Fibroblast of skin of abdomen (primary cell): ENCODE data around the gene FCRL3. TPM values are rescaled to one million over a fixed set of nuclear protein-coding genes. Genes with fewer than 3 reads are reported as not detected.
"Not testable (repeated sequence)": the region's sequence is repeated elsewhere in the genome, so short reads cannot be mapped to it uniquely, and the experiment has no call there.

ENCODE experiments used
- DNase-seq: peaks from one replicate; pipeline ENCODE4 v3.0.0-alpha.2; 2013
- polyA plus RNA-seq, 2 experiments: library from polyadenylated mRNA; unstranded; fragments of 120-200 nt; gene quantifications; one replicate each; pipeline ENCODE4 v1.2.1, GENCODE V29; 2013; ENCODE audit not compliant: insufficient read length in 2 of 2

Gene FCRL3
- polyA plus RNA-seq (2013, experiment 1 of 2; ENCODE audit: insufficient read length) = not detected
- polyA plus RNA-seq (2013, experiment 2 of 2; ENCODE audit: insufficient read length) = not detected

DNA sequence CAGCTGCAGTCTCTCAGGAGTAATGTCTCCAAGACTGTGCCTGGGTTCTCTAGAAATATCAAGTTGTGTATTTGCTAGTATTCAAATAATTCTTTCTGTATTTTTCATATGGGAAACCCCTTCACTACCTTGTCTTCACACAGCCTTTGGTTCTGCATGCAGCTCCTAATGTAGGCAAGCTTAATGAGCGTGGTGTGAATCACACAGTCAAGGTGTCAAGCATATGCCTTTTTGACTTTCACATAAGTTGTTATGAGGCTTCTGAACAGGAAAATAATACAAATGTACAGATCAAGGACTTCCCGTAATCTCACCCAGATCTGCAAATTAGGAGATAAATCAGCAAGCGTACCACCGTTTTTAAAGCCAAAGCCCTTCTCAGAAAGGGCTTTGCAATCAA is at the start of gene FCRL3:
TSS of gene FCRL3 (minus strand) at position 38 of the 400 bp plus-strand sequence. CDS start 280 bp downstream, outside the sequence.
- no peak for DNase-seq

- no peak for DNase-seq
These were observed 47.8 kb upstream of the FCRL3 start for GRCh38 chr1:157748262-157748817.

DNA sequence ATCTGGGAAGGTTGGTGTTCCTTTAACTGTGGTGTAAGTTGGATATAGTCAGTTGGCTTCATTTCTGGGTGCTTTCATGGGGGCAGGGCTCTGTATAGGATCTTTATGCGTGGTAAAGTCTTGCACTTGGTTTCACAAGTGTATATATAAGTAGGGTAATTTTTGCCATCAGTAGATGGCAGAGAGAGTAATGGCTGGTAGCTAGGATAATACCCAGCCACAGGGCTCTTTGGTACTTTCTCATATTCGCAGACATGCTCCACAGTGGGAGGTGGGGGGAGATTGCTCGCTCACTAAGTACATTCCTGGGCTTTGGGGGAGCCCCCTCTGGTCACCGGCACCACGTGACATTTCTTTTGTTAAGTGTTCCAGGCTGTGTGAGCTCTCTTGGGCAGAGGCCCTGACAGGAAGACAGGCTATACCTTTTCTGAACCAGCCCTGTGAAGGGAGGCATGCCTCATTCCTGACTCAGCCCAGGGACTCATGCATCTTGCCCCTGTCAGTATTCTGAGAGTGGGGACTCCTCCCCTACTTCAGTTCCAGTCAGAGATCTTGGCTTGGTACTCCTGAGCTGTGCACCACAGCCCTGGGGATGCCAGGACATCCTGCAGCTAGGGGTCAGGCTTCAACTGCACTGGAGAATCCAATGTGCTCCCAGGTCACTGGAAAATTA is 38.8 kb upstream of the FCRL3 start:
- no peak for DNase-seq

DNA sequence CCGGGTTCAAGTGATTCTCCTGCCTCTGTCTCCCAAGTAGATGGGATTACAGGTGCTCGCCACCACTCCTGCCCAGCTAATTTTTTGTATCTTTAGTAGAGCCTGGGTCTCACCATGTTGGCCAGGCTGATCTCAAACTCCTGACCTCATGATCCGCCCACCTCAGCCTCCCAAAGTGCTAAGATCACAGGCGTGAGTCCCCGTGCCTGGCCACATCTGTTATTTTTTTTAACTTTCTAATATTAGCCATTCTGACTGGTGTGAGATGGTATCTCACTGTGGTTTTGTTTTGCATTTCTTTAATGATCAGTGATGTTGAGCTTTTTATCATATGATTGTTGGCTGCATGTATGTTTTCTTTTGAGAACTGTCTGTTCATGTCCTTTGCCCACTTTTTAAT is 35.4 kb upstream of the FCRL3 start:
- DNase-seq = not testable (repeated sequence)

- no peak for DNase-seq
These were observed 33.8 kb upstream of the FCRL3 start for GRCh38 chr1:157734321-157734720.

- DNase-seq = no peak
These were observed 32.2 kb upstream of the FCRL3 start for GRCh38 chr1:157732755-157733154.

DNA sequence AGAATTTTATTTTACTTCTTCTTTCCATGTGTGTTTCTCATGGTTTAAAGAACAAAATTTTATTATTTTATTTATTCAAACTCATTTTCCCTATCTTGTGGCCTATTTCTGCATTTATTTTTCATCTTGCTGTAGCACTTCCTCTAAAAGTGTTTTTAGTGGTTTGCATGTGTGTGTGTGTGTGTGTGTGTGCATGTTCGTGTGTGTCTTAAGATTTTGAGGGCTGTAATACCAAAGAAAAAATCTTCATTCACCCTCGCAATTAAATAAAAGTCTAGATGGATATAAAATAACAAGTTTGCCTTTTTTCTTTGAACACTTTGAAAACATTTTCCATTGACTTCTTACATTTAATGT is 24.6 kb upstream of the FCRL3 start:
- no peak for DNase-seq

DNA sequence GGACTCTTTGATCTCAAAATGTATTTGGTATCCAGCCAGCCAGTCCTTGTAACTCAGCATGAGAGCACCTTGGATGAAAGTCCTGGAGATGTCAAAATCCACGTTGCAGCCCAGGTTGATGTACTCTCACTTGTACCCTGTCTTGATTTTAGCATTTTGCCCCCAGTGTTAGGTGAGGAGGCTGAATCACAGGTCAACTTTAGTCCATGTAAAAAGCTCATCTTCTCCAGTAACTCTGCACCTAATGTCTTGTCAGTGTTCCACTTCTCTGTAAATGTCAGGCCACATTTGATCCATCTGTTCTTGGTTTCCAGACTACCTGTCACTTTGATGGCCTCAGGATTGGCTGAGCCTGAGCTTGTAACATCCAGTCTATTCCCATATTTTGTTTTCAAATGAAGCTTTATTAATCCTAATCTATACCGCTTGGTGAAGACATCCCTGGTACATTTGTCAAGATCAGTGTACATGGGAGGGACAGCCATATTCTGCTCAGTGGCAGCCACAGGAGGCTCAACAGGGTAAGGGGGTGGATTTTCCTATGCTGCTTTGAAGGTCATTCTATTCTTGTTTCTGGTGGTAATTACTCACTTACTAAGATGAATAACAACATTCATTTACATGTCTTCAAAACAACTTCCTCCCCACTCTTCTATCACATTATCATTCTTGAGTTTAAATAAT is 24.1 kb upstream of the FCRL3 start:
- no peak for DNase-seq

DNA sequence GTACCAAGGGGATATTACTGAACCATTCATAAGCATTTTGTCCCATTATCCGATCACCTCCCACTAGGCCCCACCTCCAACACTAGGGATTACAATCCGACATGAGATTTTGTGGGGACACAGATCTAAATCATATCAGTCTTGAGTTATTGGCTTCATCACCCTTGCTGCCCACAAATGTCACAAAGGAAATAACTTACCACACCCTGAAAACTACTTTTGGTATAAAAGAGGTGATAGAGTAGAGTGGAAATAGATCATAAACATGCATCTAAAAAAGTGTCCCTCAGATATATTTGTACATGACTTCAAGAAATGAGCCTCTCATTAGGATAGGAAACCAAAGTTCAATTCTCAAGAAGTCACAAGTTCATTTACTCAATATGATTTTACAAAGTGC is 22.6 kb upstream of the FCRL3 start:
- DNase-seq = no peak

GRCh38 chr1:157721985-157722384 is 21.4 kb upstream of the FCRL3 start:
- DNase-seq = no peak

- DNase-seq = no peak
These were observed 15.2 kb upstream of the FCRL3 start for GRCh38 chr1:157715736-157716135.

DNA sequence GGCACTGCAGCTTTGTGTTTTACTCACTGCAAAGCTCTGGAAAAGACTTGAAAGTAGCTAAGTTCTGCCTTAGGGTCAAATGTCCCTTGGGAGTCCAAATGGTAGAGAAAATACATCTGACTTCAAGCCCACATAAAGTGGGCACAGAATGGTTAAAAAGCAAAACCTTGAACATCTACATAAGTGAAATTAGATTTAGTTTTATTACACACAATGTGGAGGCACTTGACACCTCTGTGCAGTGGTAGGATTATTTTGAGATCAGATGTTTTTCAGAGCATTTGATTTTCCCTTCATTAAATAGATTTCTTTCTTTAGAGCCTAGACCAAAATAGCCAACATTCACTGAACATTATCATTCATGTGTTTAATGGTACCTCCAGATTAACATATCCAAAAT is 11.2 kb upstream of the FCRL3 start:
- DNase-seq = no peak

DNA sequence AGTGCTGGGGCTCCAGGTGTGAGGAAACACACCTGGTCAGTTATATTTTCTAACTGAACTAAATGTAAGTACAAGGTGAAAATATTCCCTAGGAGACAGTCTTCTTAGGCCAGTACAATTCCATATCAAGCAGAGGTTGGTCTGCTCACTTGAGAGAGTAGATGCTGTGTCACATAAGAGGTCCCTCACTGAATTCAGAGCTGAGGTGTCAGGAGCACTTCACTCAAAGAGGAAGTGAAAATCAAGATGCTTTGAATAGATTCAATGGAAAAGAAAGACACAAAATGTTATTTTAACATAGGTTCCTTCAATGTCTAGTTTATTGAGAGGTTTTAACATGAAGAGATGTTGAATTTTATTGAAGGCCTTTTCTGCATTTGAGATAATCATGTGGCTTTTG is 4.3 kb upstream of the FCRL3 start:
- DNase-seq = no peak

DNA sequence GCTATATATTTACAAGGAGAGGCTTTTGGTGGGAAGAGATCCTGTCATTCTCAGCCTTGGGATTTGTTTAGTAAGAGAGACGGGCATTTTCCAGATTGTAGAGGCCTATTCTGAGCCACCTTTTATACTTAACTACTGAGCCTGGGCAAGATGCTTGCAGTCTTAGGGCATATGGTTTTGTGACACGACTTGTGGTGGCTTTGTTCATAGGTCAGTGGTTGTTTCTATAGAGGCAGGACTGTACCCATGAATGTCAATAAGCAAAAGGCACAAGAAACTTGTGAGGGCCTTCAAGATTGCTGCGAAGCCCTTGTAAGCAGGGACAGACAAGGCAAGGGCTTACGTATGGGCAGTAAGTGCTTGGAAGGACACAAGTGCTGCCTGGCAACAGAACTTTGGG is 3.4 kb upstream of the FCRL3 start:
- DNase-seq = no peak

DNA sequence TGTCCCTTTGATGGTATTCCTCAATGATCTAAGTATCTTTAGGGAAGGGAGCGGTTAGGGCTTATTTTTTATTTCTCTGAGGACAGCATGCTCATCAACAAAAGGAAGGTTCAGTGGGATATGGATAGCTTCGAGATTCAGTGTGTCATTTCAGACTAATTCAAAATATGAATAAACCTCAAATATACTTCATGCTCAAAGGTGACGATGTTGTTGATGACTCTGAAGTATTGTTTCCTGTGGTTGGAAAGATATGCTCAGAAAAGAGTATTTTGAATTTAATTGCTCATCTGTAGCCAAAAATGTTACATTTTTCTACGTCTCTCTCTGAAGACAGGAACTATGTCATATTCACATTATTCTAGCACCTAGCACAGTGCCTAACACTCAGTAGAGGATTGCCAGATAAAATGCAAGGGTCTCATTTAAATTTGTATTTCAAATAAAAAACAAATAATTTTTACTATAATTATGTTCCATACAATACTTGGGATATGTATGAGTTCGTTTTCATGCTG is 1.8 kb upstream of the FCRL3 start:
- DNase-seq = no peak

DNA sequence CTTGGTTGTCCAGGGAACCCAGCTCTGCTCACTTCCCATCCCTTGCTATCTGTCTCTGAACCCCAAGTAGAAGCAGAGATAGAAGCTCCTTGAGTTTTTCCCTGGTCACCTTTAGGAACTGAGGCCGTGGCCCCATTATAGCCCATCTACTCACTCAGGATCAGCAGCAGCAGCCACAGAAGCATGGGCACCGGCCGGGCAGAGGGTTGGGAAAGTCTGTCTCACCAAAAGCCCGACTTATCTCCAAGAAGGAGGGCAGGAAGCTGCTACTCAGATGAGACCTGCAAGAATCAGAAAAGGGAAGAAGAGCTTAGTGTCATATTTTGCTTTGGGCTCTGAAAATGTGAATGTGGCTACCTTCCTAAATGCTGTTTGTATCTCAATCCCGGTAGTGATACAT is 264 bp downstream of the FCRL3 start:
- DNase-seq = no peak

DNA sequence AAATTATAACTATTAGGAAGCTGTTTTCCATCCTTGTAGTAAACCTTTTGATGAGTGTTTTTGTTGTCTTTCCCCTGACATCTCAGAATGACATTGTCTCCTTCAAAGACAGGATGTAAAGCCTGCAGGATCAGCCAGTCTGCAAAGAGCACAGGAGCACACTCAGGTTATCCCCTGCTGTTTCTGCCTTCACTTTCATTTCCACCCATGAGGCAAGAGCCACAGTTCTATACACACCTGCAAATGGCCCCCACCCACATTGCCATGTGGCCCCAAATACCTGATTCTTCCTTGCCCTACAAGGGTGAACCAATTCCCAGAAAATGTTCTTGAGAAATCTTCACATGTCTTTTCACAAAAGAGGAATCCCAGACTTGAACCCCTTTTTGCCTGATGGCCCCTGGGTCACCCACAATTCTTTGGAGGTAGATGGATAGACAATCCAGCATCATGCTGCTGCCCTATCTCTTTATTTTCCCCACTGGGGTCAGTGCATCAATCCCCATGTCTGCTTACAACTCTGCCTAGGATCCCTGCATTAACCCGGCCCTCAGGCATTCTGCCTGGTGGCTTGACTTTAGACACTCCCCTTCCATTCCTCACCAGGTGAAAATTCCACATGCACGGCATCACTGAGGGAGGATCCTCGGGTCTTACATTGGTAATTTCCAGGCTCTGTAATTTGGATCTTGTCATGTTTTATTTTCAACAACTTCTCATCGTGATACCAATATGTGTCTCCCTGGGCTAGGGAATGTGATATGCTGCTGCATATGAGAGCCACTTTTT is 2.6 kb downstream of the FCRL3 start:
- no peak for DNase-seq

DNA sequence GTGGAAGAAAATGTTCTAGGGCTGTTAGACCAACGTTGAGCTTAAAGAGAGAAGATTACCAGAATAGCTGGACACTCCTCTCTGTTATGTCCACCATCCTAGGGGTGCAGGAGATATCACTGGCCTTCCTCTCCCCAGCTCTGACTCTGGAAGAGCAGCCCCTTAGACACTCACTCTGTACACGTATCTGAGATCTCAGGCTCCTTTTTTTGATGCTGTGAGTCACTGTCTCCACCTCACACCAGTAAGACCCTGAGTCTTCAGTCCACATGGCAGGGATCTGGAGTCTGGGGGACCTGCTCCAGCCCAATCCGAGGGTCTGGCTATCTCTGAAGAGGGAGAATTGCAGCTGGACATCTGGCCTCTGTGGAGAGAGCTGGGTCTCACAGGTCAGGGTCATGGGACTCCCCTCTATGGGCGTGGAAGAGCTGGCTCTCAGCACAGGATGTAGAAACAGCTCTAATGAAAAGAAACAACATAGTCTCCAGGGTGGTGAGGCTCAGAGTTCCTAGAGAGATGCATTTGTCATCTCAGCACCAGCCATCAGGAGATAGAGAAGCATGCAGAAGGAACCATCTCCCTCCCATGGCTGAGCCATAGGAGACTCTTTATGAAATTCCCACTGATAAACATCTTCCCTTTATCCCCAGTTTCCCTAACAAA is 3.5 kb downstream of the FCRL3 start:
- no peak for DNase-seq

DNA sequence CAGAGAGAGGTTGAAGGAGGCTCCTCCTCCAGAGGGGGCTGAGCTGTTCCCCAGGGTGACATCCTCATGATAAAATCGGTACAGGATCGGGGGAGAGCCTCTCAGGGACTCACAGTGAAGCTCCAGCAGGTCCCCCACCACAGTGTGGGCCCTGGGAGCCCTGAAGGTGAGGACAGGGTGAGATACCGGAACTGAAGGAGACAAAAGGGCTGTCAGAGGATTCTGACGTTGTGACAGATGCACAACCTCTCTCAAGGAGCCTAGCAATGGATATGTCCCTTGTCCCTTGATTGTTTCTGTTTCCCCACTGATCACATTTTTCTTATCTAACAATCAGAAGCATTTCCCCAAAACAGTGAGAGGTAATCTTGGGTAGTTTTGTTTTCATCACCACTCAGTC is 5.2 kb downstream of the FCRL3 start:
- no peak for DNase-seq

DNA sequence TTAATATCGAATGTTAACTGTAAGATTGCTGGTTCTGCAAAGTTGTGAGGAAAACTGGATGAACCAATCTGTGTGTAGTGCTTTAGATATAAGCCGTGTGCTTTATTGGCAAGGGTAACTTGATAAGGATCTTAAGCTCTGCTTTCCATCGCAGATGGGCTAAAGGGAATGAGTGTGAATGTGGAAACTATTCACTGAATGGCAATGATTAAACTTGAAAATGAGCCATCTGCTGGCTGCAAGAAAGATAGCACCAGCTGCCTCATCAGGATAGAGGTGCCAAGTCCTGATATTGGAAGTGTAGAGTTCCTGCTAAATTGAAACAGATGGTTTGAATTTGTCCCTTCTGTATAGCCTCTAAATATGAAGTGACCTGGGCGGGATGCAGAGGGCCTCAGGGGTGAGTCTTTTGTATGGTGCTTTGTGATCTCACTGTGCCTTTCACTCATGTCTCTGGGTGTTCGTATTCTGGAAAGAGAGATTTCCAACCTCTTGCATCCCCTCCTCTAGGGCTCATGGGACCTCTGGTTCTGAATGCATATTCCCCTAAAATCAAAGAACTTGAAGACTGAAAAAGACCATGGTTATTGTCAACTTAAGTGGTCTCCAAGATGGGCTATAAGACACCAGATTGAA is 9.2 kb downstream of the FCRL3 start:
- peak; percentile 30 for DNase-seq

GRCh38 chr1:157682710-157683437 is 17.7 kb downstream of the FCRL3 start:
- no peak for DNase-seq
